Activated T-helper 1 cell treated with anti-CD3 and anti-CD28 coated beads, Interleukin-2, amount 50 U/mL, for 16 hours (primary cell): ENCODE results near the gene AGAP1.

Source experiments
- DNase-seq, 2 donors: peaks; one replicate each; pipeline ENCODE4 v3.0.0-alpha.2; 2020; ENCODE audit warnings: low read depth in 1 of 2, low spot score in 1 of 2

Gene AGAP1

GRCh38 chr2:235706506-235706905, 212.7 kb downstream of the AGAP1 start:
- no peak for DNase-seq

- DNase-seq = no peak
These were observed 213.7 kb downstream of the AGAP1 start for GRCh38 chr2:235707411-235708096.

DNA sequence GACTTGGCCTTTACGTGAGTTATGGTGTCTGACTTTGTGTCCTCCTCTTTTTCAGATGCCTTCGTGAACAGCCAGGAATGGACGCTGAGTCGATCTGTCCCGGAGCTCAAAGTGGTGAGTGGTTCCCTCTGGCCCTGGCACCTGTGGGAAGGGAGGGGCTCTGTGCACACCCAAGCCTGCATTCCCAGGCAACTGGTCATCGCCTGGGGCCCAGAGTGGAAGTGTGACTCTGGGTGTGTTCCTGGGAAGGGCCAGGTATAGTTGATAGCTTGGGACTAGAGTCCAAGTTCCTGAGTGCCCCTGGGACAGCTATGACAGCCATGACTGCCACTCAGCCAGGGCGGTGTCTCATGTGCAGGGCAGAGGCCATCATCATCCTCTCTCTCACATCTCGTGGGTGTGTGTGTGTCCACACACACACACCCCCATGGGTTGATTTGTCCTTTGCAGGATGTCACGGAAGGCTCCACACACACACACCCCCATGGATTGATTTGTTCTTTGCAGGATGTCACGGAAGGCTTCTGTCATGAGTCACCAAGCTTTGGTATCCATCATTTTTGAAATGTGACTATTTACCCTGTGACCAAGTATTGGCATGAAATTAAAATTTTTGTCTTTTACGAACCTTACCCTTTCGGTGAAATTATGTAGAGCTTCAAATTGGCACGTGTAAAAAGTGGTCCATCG, 215.4 kb downstream of the AGAP1 start:
- no peak for DNase-seq

GRCh38 chr2:235709969-235710879, 216.4 kb downstream of the AGAP1 start:
- no peak for DNase-seq

DNA sequence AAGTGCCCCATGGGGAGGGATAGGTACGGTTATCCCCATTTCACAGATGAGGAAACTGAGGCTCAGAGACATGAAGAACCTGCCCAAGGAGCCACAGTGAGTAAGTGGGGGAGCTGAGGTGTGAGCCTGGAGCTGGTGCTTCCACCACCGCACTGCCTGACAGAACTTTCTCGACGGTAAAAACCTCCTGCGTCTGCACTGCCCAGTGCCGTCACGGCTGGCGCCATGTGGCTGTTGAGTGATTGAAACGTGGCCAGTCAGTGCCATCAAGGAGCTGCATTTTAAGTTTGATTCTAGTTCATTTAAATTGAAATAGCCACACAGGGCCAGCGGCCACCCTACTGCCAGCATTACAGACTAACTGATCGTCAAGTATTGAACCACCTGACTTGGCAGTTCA, 217.1 kb downstream of the AGAP1 start:
- DNase-seq = no peak

DNA sequence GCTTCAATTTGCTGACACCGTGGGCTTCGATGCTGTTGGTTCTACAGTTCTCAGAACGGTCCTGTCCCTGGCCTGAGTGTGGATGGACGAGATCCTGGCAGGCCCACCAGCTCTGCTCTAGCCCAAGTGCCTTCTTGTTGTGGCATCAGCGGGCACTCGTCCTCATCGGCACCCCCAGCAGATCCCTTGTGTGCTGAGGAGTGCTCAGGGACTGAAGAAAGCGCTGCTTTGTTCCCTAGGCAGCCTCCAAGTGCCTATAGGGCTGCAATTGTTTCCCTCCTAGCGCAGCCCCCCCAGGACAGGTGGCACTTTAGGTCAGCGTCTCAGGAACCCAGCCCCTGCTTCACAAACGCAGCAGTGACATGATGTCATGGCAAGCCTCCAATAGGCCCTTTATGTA, 217.7 kb downstream of the AGAP1 start:
- no peak for DNase-seq

GRCh38 chr2:235712176-235712575, 218.3 kb downstream of the AGAP1 start:
- no peak for DNase-seq

- DNase-seq = no peak
These were observed 219.3 kb downstream of the AGAP1 start for GRCh38 chr2:235713189-235713588.

GRCh38 chr2:235715601-235716000, 221.8 kb downstream of the AGAP1 start:
- DNase-seq = no peak

DNA sequence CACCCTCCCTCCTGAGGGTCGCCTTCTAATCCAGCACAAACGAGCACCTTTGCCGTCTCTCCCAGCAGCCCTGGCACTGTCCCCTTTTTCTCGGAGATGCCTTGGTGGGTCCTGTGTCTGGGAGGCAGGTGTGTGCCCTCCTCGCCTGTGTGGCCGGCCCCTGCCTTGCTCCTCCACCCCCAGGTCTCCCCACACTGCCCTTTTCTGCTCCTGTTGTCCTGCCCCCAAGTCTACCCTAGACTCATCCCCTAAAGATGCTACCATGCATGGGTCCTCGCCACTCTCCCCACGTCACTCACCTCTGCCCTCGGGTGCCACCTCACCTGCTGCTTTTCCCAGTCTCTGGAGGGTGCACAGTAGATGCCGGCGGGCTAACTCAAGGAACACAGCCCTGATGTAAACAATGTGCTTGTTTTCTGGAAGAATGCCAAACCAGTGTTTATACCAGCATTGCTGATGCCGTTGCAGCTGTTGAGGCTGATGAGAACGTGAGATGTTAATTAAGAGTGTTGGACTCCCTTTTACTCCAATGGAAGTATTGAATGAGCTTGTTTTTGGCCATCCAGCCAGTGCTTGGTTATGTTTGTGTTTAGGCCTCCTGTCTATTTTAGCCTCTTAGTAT, 223.1 kb downstream of the AGAP1 start:
- DNase-seq = no peak

DNA sequence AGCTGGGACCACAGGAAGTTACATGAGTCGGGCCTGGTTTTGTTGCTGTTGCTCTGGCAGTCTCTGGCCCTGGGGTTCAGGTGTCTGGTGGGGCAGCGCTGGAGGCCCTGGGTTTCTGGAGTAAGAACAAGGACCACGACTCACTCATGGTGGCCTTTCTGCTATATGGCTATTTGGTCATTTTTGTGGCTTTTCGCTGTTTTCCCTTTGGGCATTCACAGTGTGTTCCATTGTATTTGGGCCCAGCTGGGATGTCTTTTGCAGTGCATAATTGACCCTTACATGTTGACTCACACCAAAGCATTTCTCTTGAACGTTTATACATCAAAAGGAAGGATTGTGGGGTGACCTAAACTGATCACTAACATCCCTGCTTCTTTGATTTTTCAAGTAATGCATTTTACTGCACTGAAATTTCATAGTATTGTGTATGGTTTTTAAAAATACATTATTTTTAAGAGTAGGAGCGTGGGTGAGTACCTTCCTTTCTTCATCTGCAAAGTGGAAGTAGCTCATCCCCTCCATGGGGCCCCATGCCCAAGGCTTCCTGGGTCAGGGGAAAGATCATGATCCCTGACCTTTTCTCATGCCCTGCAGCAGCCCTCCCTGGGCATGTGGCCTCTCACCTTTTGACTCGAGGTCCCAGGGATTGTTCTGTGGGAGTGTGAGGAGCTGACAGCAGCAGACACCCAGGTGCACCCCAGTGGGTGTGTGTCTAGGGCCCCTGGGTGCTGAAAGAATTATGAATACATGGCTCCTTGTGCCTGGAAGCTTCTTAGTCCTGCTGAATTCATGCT, 225.5 kb downstream of the AGAP1 start:
- no peak for DNase-seq

- no peak for DNase-seq
These were observed 227.8 kb downstream of the AGAP1 start for GRCh38 chr2:235721625-235722024.

GRCh38 chr2:235722869-235723268, 229.0 kb downstream of the AGAP1 start:
- DNase-seq = no peak

DNA sequence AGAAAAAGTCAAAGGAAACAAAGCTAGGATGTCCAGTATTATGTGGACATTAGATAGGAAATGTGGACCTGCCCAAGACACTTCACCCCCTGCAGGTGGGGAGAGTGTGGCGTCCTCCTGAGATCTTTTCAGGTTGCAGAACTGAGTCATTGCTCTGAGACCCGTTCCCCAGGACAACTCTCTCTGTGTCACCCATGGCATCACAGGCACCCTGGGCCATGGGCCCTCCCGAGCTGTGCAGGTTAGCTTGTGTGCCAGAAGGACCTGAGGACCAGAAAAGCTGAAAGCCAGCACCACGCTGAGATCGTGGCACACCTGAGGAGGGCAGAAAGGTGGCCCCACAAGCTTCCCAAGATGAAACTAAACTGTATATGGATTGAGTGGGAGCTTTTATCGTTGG, 229.5 kb downstream of the AGAP1 start:
- DNase-seq = no peak

DNA sequence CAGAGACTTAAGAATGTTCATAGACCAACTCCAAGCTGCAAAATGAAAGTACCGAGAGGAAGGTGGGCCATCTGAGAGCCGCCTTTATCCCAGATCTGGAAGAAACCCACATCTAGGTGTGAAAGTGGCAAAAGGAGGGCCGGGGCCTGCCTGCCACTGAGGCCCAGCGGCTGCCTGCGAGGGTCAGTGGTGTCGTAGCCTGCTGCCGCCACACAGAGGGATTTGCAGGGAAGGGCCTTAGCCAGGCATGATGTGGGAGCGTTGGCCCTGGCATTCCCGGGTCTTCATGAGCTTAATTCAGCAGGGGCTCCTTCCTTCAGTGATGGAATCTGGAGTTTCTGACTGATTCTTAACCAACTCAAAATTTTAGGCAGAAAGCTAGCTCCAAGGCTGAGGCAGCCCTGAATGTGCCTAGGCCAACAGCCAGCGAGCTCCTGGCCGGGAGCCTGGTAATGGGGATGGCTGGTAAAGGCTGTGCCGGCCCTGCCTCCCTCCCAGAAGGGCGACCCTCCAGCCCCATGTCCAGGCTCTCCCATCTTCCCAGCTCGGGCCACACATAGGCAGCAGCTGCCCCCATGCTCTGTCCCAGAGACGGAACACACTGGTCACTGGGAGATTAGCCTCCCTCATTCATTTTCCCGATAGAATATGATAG, 230.1 kb downstream of the AGAP1 start:
- DNase-seq = no peak

DNA sequence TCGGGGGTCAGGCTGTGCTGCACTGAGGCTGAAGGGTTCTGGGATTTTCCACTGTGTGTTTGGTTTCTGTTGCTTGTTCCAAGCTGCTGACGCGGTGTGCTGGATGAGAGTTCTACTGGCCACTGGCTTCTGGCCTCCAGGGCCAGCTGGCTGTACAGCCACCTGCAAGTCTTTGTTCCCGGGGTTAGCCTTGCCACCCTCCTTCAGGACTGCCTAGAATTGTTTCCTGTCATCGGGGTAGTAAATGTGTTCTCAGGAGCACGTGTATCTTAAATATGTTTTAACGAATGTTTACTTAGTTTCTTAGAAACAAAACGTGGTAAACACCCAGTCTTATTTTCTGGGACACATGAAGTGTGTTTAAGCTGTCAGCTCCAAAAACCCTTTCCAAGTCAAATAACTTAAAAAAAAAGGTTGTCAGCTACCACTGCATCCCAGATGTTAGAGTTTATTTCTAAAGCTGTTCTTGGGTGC, 231.2 kb downstream of the AGAP1 start:
- no peak for DNase-seq

- no peak for DNase-seq
These were observed 232.0 kb downstream of the AGAP1 start for GRCh38 chr2:235725841-235726240.

DNA sequence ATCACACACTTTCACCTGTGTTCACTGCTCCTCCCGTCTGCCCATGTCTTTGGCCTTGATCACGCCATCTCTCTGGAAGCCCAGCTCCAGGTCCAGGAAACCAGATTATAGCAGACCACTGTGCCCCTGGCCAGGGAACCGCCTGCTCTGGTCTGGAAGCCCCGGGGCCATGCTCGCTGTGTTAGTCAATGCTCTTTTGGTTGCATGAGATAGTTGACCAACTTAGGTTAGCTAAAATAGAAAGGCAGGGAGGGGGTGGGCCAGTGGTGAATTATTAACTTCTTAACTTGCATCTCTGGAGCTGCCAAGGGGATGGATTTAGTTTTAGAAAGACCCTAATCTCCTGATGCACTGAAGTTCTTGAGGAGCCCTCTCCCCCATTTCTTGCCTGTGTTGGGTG, 232.7 kb downstream of the AGAP1 start:
- no peak for DNase-seq

GRCh38 chr2:235727174-235727573, 233.3 kb downstream of the AGAP1 start:
- no peak for DNase-seq
